ENCODE measurements around the gene CSNK2A2.
A peak's percentile ranks its signal among the peaks of the same experiment; 100 is the strongest.

Gene CSNK2A2

GRCh38 chr16:58137581-58137980, 60.3 kb downstream of the CSNK2A2 start:
- DNase-seq, result no peak

DNA sequence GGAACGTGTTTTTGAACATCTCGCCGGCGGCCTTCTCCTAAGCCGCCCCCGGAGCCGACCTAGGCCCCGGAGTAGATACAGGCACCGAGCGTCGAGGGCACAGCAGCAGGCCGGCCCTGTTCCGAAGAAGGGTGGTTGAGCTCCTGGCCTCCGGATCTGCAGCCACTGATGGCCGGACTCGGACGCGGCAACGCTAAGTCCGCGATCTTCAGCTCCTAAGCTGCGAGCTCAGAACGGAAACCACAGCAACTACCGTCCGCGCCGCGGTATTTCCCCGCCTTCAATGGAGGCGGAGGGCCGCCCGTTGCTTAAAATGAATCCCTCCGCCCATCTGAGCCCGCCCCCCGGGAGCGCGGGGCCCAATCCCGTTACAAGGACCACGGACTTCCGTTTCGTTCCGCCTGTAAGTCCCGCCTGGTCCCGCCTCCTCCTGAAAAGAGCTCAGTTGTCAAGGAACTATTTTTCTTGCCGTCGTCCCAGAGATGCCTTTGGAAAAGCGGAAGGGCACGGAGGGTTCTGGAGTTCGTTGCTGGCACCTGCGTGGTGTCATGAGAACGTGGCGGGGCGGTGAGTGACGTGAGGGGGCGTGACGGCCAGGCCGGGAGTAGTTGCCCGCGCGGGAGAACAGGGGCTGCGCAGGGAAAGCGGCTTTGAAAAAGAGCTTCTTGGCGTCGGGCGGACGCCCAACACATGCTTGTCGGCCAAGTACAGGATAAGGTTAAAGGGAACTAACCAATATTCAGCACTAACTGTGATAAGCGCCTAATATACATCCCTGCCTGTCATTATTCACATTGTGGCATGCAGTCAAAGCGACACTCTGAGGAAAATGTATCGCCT, 68.6 kb downstream of the CSNK2A2 start, which contains the start of gene CFAP20:
Gene CFAP20, minus strand, starts transcription at position 285 of the 840 bp plus-strand sequence. Its CDS starts 266 bp downstream, at position 19.
- peak; percentile 97 for DNase-seq

GRCh38 chr16:58128711-58129096, 69.2 kb downstream of the CSNK2A2 start:
- peak; percentile 9 for DNase-seq

- no peak for DNase-seq
Measured at GRCh38 chr16:58128181-58128631, 69.7 kb downstream of the CSNK2A2 start.

- DNase-seq, result no peak
Measured at GRCh38 chr16:58127634-58128033, 70.3 kb downstream of the CSNK2A2 start.

- peak; percentile 72 for DNase-seq
Measured at GRCh38 chr16:58127033-58127556, 70.8 kb downstream of the CSNK2A2 start.

- DNase-seq, result no peak
Measured at GRCh38 chr16:58126451-58126961, 71.4 kb downstream of the CSNK2A2 start.

GRCh38 chr16:58125781-58126335, 72.0 kb downstream of the CSNK2A2 start:
- DNase-seq, result no peak

GRCh38 chr16:58125041-58125440, 72.9 kb downstream of the CSNK2A2 start:
- DNase-seq, result no peak

DNA sequence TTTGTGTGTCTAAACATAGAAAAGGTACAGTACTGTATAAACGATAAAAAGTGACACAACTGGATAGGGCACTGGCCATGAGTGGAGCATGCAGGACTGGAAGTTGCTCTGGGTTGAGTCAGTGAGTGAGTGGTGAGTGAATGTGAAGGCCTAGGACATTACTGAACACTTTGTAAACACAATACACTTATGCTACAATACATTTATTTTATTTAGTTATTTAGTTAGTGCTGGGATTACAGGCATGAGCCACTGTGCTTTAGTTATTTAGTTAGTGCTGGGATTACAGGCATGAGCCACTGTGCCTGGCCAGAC, 73.3 kb downstream of the CSNK2A2 start:
- no peak for DNase-seq

DNA sequence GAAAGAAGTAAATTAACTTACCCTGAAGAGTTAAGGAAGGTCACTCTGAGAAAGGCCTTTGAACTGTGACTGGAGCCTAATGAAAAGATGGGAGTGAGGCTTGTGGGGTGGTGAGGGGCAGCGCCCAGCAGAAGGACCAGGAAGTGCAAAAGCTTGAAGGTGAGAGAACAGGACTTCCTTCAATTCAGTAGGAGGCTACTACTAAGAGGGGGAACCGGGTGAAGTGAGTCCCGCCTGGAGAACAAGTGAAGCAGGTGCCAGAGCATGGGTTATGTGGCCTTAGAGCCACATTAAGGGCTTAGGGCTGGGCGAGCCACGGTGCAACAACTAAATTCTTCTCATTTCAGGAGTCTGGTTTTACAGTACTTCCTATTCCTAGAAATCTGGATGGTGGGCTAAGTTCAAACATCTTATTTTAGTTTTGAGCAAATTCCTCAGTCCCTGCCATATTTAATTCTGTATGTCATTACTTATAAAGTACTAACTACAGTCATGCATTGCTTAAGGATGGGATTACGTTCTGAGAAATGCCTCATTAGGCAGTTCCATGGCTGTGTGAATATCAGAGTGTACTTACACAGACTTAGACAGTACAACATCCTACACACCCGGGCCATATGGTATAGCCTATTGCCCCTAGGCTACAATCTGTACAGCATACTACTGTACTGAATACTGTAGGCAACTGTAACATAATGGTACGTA, 73.9 kb downstream of the CSNK2A2 start:
- no peak for DNase-seq

DNA sequence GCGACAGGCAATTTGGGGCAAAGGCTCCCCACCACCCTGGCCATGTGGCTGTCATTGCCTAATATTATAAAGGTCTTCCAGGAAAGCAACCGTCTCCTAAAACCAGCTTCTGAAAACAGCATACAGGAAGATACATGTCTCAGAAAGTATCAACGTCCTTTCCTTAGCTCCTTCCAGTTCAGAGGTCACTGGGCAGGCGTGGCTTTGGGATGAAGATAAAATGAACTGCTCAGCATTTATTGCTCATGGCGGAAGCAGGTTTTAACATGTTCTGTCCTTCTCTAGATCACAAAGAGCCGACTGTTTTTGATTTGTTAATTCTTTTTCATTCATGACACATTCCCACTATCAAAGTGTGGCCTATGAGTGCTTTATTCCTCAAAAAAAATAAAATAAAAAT, 76.8 kb downstream of the CSNK2A2 start:
- DNase-seq, result no peak

- no peak for DNase-seq
Measured at GRCh38 chr16:58120234-58120633, 77.7 kb downstream of the CSNK2A2 start.

DNA sequence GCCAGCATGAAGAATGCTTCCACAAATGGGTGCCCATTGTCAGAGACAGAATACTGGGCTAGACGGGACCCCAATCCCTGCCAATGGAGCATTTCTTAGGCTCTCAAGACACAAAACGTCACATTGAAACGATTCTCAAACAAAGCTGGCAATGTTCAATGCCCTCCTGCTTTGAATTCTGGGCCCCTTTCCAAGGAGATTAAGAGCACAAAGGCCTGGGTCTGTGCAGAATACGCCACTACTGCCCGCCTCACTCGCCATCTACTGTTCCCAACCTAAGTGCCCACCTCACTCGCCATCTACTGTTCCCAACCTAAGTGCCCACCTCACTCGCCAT, 78.4 kb downstream of the CSNK2A2 start:
- no peak for DNase-seq

- DNase-seq, result no peak
Measured at GRCh38 chr16:58118801-58119508, 79.0 kb downstream of the CSNK2A2 start.

GRCh38 chr16:58116529-58116928, 81.4 kb downstream of the CSNK2A2 start:
- no peak for DNase-seq

- no peak for DNase-seq
Measured at GRCh38 chr16:58116081-58116480, 81.8 kb downstream of the CSNK2A2 start.

DNA sequence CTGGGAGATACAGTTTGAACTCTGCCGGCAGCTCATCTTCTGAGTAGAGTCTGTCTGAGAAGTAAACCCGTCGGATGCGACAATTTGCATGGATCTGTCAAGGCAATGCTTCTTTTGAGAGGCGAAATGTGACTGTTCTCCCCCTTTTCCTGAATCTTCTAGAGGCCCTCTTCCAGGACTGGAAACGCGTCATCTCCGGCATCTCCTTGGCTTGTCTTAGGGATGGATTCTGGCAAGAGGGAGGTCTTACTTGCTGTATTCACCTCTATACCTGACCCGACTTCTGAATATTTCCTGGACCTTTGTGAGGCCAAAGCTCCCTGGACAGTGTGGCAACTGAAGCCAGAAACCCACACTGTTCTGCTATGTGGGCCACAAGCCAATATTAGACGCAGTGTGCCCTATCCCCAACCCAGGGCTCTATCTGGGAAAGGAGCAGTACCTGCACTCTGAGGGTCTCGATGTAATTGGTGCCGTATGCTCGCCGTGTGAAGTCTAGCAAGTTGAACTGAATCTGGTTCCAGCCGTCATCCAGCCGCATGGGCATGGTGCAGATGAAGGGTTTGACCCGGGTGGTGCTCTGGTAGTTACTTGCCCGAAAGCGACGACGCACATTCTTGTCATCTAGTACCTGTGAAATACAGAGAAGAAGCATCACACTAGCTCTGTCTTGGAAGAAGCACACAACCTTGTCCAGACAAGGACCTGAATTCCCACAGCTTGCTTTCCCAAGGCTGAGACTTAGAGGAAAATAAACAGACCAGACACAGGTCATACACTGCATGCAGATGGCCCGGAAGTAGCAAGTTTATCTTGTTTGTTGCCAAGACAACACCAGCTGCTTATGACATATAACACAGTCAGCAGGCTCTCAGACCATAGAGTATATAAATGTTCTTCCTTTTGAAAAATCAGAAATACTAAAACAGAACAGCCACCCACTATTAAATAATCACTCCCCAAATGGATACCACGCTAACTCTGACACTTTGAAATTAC, 82.8 kb downstream of the CSNK2A2 start:
- no peak for DNase-seq

DNA sequence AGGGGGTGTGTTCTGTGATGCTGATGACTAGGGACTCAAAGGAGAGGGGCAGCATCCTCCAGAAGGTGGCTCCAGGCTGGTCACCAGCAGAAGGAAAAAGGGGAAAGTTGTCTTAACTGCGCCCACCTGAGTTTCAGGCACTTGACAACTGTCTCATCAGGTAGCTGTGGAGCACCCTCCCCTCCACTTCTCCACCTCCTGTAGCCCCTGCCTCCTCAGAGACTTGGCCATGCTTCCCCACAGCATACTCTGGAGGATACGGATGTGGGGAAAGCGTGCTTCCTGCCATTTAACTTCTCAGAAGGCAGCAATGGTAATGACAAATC, 86.6 kb downstream of the CSNK2A2 start:
- no peak for DNase-seq

DNA sequence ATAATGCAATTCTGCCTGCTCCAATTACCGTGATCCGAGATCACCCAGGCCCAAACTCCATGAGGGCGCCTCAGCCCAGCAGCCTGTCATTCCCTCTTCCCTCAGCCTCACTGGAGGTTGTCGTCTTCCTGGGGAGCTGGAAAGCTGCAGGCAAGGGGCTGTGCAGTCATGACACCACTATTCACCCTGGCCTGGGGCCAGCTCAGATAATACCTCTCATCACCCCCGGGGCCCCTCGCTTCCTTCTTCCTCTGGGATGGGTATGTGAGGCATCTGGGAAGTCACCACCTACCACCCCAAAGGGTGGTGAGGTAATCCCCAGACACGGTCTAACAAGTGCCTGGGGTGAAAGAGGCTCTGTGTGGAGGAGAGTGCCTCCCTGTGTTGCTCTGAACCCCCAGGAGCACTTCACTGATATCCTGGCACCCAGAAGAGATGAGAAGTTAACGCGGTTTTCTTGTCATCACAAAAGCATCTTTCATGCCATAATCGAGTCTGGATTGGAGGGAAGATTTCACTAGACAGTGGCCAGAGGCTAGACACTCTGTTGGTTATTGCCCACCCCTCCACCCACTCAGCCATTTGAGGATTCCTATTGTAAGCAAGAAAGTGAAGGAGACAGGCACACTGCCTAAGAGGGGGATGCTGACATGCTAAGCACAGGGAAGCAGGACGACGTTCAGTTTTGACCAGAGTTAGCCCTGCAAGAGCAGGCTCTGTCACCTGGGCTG, 87.2 kb downstream of the CSNK2A2 start:
- no peak for DNase-seq

- no peak for DNase-seq
Measured at GRCh38 chr16:58109881-58110280, 88.0 kb downstream of the CSNK2A2 start.
